Ammon's horn (tissue), 1 donor: ENCODE measurements around the gene MKRN2.
A peak's percentile ranks its signal among the peaks of the same experiment; 100 is the strongest.

Experiments
- DNase-seq: peaks from one replicate; pipeline ENCODE4 v3.0.0-alpha.2; 2016; ENCODE audit warnings: low spot score

MKRN2 gene

GRCh38 chr3:12553921-12554391 lies 2.9 kb upstream of the MKRN2 start:
- DNase-seq: peak; percentile 35

GRCh38 chr3:12556314-12556689 lies 585 bp upstream of the MKRN2 start:
- no peak for DNase-seq

- no peak for DNase-seq
Measured at GRCh38 chr3:12557473-12558100, 700 bp downstream of the MKRN2 start.

GRCh38 chr3:12558706-12559105 lies 1.8 kb downstream of the MKRN2 start:
- DNase-seq: no peak

- no peak for DNase-seq
Measured at GRCh38 chr3:12559520-12559919, 2.6 kb downstream of the MKRN2 start.

GRCh38 chr3:12560505-12561190 lies 3.8 kb downstream of the MKRN2 start:
- no peak for DNase-seq

GRCh38 chr3:12561397-12561796 lies 4.5 kb downstream of the MKRN2 start:
- no peak for DNase-seq

- no peak for DNase-seq
Measured at GRCh38 chr3:12562451-12562850, 5.6 kb downstream of the MKRN2 start.

GRCh38 chr3:12566976-12567375 lies 10.1 kb downstream of the MKRN2 start:
- no peak for DNase-seq

- DNase-seq: no peak
Measured at GRCh38 chr3:12568747-12569146, 11.9 kb downstream of the MKRN2 start.

- no peak for DNase-seq
Measured at GRCh38 chr3:12569836-12570235, 12.9 kb downstream of the MKRN2 start.

- DNase-seq: no peak
Measured at GRCh38 chr3:12571986-12572385, 15.1 kb downstream of the MKRN2 start.

- DNase-seq: no peak
Measured at GRCh38 chr3:12574131-12574530, 17.2 kb downstream of the MKRN2 start.

GRCh38 chr3:12574661-12575060 lies 17.8 kb downstream of the MKRN2 start:
- DNase-seq: no peak

- DNase-seq: no peak
Measured at GRCh38 chr3:12577379-12577778, 20.5 kb downstream of the MKRN2 start.

- no peak for DNase-seq
Measured at GRCh38 chr3:12578742-12579141, 21.9 kb downstream of the MKRN2 start.

- no peak for DNase-seq
Measured at GRCh38 chr3:12579456-12579855, 22.6 kb downstream of the MKRN2 start.

- no peak for DNase-seq
Measured at GRCh38 chr3:12579905-12580304, 23.0 kb downstream of the MKRN2 start.

- no peak for DNase-seq
Measured at GRCh38 chr3:12582730-12583129, 25.8 kb downstream of the MKRN2 start.

GRCh38 chr3:12583280-12583679 lies 26.4 kb downstream of the MKRN2 start:
- DNase-seq: no peak

- DNase-seq: no peak
Measured at GRCh38 chr3:12584083-12584482, 27.2 kb downstream of the MKRN2 start.

- DNase-seq: no peak
Measured at GRCh38 chr3:12585181-12585580, 28.3 kb downstream of the MKRN2 start.

GRCh38 chr3:12585970-12586369 lies 29.1 kb downstream of the MKRN2 start:
- DNase-seq: no peak

- no peak for DNase-seq
Measured at GRCh38 chr3:12586403-12586802, 29.5 kb downstream of the MKRN2 start.
